ENCODE data around the gene RAB10. TPM values are rescaled to one million over a fixed set of nuclear protein-coding genes. Genes with fewer than 3 reads are reported as not detected.
A peak's percentile ranks its signal among the peaks of the same experiment; 100 is the strongest.
"Not testable (repeated sequence)": the region's sequence is repeated elsewhere in the genome, so short reads cannot be mapped to it uniquely, and the experiment has no call there.

RAB10 gene
- total RNA-seq, 1 donor from 2014 or later, result 64.8 TPM

GRCh38 chr2:26058390-26058789 is 24.5 kb downstream of the RAB10 start:
- DNase-seq (ENCODE audit: low spot score), result no peak

- DNase-seq (ENCODE audit: low spot score), result no peak
Measured at GRCh38 chr2:26059542-26059941, 25.7 kb downstream of the RAB10 start.

- no peak for DNase-seq (ENCODE audit: low spot score)
Measured at GRCh38 chr2:26061539-26061938, 27.7 kb downstream of the RAB10 start.

- DNase-seq (ENCODE audit: low spot score), result no peak
Measured at GRCh38 chr2:26064846-26065245, 31.0 kb downstream of the RAB10 start.

- no peak for DNase-seq (ENCODE audit: low spot score)
Measured at GRCh38 chr2:26067186-26067974, 33.5 kb downstream of the RAB10 start.

- DNase-seq (ENCODE audit: low spot score), result no peak
Measured at GRCh38 chr2:26067980-26068507, 34.2 kb downstream of the RAB10 start.

- peak; percentile 12 for DNase-seq (ENCODE audit: low spot score)
Measured at GRCh38 chr2:26068602-26069298, 34.9 kb downstream of the RAB10 start.

GRCh38 chr2:26070730-26071129 is 36.8 kb downstream of the RAB10 start:
- no peak for DNase-seq (ENCODE audit: low spot score)

- DNase-seq (ENCODE audit: low spot score), result no peak
Measured at GRCh38 chr2:26072925-26073768, 39.3 kb downstream of the RAB10 start.

GRCh38 chr2:26073830-26074229 is 39.9 kb downstream of the RAB10 start:
- no peak for DNase-seq (ENCODE audit: low spot score)

- DNase-seq (ENCODE audit: low spot score), result no peak
Measured at GRCh38 chr2:26074676-26075075, 40.8 kb downstream of the RAB10 start.

- no peak for DNase-seq (ENCODE audit: low spot score)
Measured at GRCh38 chr2:26075173-26075572, 41.3 kb downstream of the RAB10 start.

GRCh38 chr2:26076001-26076587 is 42.2 kb downstream of the RAB10 start:
- no peak for DNase-seq (ENCODE audit: low spot score)

GRCh38 chr2:26077291-26077690 is 43.4 kb downstream of the RAB10 start:
- DNase-seq (ENCODE audit: low spot score), result no peak

GRCh38 chr2:26078939-26079338 is 45.1 kb downstream of the RAB10 start:
- no peak for DNase-seq (ENCODE audit: low spot score)

GRCh38 chr2:26080356-26080755 is 46.5 kb downstream of the RAB10 start:
- DNase-seq (ENCODE audit: low spot score), result no peak

- DNase-seq (ENCODE audit: low spot score), result not testable (repeated sequence)
Measured at GRCh38 chr2:26080925-26081324, 47.0 kb downstream of the RAB10 start.

GRCh38 chr2:26081556-26081955 is 47.7 kb downstream of the RAB10 start:
- no peak for DNase-seq (ENCODE audit: low spot score)

GRCh38 chr2:26086155-26086637 is 52.3 kb downstream of the RAB10 start:
- DNase-seq (ENCODE audit: low spot score), result no peak

GRCh38 chr2:26086779-26087178 is 52.9 kb downstream of the RAB10 start:
- no peak for DNase-seq (ENCODE audit: low spot score)

GRCh38 chr2:26088038-26088643 is 54.3 kb downstream of the RAB10 start:
- DNase-seq (ENCODE audit: low spot score), result peak; percentile 10
